K562 (cell line): Measurements from ENCODE around the gene SLC26A1. TPM values are rescaled to one million over a fixed set of nuclear protein-coding genes. Genes with fewer than 3 reads are reported as not detected.

Experiments used
- BDP1 ChIP-seq: IDR thresholded peaks from 3 replicates; pipeline ENCODE4 v1.6.1; 2011; ENCODE audit not compliant: insufficient read length, insufficient read depth
- MECOM ChIP-seq: fragments of 250-450 bp; sonication (Bioruptor Pico); IDR thresholded peaks from 2 replicates; pipeline ENCODE4 v1.8.0; 2022; ENCODE audit warnings: inconsistent platforms
- MYBL2 ChIP-seq, 2 experiments: fragments of 450-650 bp in 1 of 2; sonication (generic) in 1 of 2; formaldehyde crosslinking in 1 of 2; IDR thresholded peaks; 2 replicates each; pipeline versions ENCODE4 v1.6.1 to v1.8.1; 2017 to 2022; ENCODE audit warnings: borderline replicate concordance in 1 of 2, inconsistent platforms in 1 of 2, low read depth in 1 of 2, mild to moderate bottlenecking in 1 of 2, missing genetic modification reagents in 1 of 2, moderate library complexity in 1 of 2
- TAF1 ChIP-seq: IDR thresholded peaks from 2 replicates; pipeline ENCODE4 v1.6.1; 2011; ENCODE audit warnings: mild to moderate bottlenecking, low read length, moderate library complexity; ENCODE audit not compliant: insufficient read depth, control insufficient read depth, severe bottlenecking; ENCODE audit errors: extremely low read depth
- polyA plus RNA-seq, 8 experiments: library from polyadenylated mRNA; depleted of rRNA in 4 of 8; stranded (reverse) in 5 of 8; unstranded in 3 of 8; fragments of >200 nt; fragmentation: Nextera tagmentation in 2 of 8; fragmentation: Illumina TruSeq in 1 of 8; extraction: Ambion mirVana in 2 of 8; extraction: Trizol in 1 of 8; gene quantifications; 2 replicates each; pipeline versions ENCODE4 v1.2.1 to v1.2.3, GENCODE V29; 2011 to 2014; ENCODE audit warnings: inconsistent platforms in 1 of 8, missing spikeins in 1 of 8
- total RNA-seq, 7 experiments: library from RNA; depleted of rRNA in 6 of 7; stranded (reverse); fragments of >200 nt in 6 of 7; fragmentation: Illumina TruSeq in 2 of 7; extraction: Trizol in 2 of 7; gene quantifications; 2 replicates each; pipeline versions ENCODE4 v1.2.1 to v1.2.3, GENCODE V29; 2011 to 2021; ENCODE audit warnings: low replicate concordance in 1 of 7
- TF ChIP-seq, protein P1 (sequence below): sonication (generic); formaldehyde crosslinking; IDR thresholded peaks from 2 replicates; pipeline ENCODE4 v1.8.0; 2023; ENCODE audit warnings: mild to moderate bottlenecking, missing genetic modification reagents
- TF ChIP-seq, protein P2 (sequence below): IDR thresholded peaks from 2 replicates; pipeline ENCODE4 v1.6.1; 2011; ENCODE audit not compliant: insufficient read length; ENCODE audit errors: extremely low read depth
- TF ChIP-seq, protein P3 (sequence below): fragments of 450-650 bp; formaldehyde crosslinking; IDR thresholded peaks from 2 replicates; pipeline ENCODE4 v1.4.0; 2020; ENCODE audit warnings: mild to moderate bottlenecking, moderate library complexity
- TF ChIP-seq, protein P4 (sequence below): fragments of 250-450 bp; sonication (Bioruptor Pico); IDR thresholded peaks from 2 replicates; pipeline ENCODE4 v1.4.0; 2020

Gene SLC26A1
- total and polyA plus RNA-seq, 9 of the 15 experiments (the other 6 are each of a cell fraction or from before 2014, with no cell fraction given): 0.11 to 4.2 (median 0.95) TPM

DNA sequence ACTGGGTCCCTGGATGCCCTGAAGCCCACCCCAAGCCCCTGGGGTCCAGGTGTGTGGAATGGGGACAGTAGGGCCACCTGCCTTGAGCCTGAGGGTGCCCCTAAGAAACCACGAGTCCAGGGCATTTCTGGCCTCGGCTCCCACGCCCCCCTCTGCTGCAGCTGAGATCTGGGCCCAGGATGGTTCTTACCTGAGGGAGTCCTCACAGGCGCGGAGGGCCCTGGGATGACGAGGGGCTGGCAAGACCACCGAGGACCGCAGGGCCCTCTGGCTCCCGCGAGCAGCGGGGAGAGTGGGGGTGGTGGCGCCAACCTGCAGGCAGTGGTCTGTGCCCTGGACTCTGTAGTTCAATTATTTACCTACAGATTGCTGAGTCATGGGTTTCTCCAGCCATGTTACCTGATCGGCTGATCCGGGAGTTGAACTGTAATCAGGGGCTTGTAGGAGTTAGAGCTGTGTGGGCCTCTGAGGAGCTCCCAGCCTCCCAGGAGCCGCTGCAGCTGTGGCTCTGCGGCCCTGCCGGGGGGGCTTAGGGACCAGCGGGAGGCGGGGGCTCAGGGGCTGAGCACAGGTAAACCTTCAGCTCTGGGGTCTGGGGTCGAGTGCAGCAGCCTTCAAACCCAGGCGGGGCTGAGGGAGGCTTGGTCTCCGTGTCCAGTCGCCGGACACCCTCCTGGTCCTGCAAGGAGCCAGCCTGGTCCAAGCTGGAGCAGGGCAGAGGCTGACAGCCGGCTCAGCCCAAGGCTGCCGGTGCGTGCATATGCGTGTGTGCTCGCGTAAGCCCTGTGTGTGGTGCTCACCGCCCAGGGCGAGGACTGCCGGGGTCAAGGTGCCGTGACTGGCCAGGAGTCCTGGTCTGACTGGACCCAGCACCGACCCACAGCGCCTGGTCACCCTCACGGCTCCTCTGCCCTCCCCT, at the start of gene SLC26A1 (continued):
- TF ChIP-seq, protein P1, sequence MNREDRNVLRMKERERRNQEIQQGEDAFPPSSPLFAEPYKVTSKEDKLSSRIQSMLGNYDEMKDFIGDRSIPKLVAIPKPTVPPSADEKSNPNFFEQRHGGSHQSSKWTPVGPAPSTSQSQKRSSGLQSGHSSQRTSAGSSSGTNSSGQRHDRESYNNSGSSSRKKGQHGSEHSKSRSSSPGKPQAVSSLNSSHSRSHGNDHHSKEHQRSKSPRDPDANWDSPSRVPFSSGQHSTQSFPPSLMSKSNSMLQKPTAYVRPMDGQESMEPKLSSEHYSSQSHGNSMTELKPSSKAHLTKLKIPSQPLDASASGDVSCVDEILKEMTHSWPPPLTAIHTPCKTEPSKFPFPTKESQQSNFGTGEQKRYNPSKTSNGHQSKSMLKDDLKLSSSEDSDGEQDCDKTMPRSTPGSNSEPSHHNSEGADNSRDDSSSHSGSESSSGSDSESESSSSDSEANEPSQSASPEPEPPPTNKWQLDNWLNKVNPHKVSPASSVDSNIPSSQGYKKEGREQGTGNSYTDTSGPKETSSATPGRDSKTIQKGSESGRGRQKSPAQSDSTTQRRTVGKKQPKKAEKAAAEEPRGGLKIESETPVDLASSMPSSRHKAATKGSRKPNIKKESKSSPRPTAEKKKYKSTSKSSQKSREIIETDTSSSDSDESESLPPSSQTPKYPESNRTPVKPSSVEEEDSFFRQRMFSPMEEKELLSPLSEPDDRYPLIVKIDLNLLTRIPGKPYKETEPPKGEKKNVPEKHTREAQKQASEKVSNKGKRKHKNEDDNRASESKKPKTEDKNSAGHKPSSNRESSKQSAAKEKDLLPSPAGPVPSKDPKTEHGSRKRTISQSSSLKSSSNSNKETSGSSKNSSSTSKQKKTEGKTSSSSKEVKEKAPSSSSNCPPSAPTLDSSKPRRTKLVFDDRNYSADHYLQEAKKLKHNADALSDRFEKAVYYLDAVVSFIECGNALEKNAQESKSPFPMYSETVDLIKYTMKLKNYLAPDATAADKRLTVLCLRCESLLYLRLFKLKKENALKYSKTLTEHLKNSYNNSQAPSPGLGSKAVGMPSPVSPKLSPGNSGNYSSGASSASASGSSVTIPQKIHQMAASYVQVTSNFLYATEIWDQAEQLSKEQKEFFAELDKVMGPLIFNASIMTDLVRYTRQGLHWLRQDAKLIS: 0 out of 2 replicates have a peak, but pooled peaks have one; percentile 42
- no peak for TF ChIP-seq MYBL2 (IDR thresholded peaks at IDR 0.05; ENCODE audit: low read depth)
- TF ChIP-seq MYBL2 (CRISPR knock-in tag; IDR thresholded peaks at IDR 0.05; ENCODE audit: borderline replicate concordance): no peak
- TF ChIP-seq, protein P2, sequence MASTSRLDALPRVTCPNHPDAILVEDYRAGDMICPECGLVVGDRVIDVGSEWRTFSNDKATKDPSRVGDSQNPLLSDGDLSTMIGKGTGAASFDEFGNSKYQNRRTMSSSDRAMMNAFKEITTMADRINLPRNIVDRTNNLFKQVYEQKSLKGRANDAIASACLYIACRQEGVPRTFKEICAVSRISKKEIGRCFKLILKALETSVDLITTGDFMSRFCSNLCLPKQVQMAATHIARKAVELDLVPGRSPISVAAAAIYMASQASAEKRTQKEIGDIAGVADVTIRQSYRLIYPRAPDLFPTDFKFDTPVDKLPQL: no peak
- TF ChIP-seq, protein P3, sequence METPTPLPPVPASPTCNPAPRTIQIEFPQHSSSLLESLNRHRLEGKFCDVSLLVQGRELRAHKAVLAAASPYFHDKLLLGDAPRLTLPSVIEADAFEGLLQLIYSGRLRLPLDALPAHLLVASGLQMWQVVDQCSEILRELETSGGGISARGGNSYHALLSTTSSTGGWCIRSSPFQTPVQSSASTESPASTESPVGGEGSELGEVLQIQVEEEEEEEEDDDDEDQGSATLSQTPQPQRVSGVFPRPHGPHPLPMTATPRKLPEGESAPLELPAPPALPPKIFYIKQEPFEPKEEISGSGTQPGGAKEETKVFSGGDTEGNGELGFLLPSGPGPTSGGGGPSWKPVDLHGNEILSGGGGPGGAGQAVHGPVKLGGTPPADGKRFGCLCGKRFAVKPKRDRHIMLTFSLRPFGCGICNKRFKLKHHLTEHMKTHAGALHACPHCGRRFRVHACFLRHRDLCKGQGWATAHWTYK (CRISPR knock-in tag): peak; percentile 76; the same call in 1 of the 2 replicates
- peak; percentile 34 for TF ChIP-seq TAF1
- TF ChIP-seq MECOM (CRISPR knock-in tag): 0 out of 2 replicates have a peak, but pooled peaks have one; percentile 6
- TF ChIP-seq, protein P4, sequence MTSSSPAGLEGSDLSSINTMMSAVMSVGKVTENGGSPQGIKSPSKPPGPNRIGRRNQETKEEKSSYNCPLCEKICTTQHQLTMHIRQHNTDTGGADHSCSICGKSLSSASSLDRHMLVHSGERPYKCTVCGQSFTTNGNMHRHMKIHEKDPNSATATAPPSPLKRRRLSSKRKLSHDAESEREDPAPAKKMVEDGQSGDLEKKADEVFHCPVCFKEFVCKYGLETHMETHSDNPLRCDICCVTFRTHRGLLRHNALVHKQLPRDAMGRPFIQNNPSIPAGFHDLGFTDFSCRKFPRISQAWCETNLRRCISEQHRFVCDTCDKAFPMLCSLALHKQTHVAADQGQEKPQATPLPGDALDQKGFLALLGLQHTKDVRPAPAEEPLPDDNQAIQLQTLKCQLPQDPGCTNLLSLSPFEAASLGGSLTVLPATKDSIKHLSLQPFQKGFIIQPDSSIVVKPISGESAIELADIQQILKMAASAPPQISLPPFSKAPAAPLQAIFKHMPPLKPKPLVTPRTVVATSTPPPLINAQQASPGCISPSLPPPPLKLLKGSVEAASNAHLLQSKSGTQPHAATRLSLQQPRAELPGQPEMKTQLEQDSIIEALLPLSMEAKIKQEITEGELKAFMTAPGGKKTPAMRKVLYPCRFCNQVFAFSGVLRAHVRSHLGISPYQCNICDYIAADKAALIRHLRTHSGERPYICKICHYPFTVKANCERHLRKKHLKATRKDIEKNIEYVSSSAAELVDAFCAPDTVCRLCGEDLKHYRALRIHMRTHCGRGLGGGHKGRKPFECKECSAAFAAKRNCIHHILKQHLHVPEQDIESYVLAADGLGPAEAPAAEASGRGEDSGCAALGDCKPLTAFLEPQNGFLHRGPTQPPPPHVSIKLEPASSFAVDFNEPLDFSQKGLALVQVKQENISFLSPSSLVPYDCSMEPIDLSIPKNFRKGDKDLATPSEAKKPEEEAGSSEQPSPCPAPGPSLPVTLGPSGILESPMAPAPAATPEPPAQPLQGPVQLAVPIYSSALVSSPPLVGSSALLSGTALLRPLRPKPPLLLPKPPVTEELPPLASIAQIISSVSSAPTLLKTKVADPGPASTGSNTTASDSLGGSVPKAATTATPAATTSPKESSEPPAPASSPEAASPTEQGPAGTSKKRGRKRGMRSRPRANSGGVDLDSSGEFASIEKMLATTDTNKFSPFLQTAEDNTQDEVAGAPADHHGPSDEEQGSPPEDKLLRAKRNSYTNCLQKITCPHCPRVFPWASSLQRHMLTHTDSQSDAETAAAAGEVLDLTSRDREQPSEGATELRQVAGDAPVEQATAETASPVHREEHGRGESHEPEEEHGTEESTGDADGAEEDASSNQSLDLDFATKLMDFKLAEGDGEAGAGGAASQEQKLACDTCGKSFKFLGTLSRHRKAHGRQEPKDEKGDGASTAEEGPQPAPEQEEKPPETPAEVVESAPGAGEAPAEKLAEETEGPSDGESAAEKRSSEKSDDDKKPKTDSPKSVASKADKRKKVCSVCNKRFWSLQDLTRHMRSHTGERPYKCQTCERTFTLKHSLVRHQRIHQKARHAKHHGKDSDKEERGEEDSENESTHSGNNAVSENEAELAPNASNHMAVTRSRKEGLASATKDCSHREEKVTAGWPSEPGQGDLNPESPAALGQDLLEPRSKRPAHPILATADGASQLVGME (CRISPR knock-in tag): 0 out of 2 replicates have a peak, but pooled peaks have one; percentile 70
- no peak for TF ChIP-seq BDP1
